Smooth muscle cell (in vitro differentiated cells): ENCODE measurements around the gene SLC38A2. TPM values are rescaled to one million over a fixed set of nuclear protein-coding genes. Genes with fewer than 3 reads are reported as not detected.
"Not testable (repeated sequence)": the region's sequence is repeated elsewhere in the genome, so short reads cannot be mapped to it uniquely, and the experiment has no call there.

Source experiments
- DNase-seq: peaks from one replicate; lab custom pipeline; 2025; ENCODE audit not compliant: unreplicated experiment; lab: John Stamatoyannopoulos, UW
- H2AFZ ChIP-seq: fragments of 200-600 bp; sonication (generic); 2 replicates; pipeline ENCODE4 v1.6.0; 2016; ENCODE audit warnings: antibody characterized with exemption, low read depth, mild to moderate bottlenecking
- H3F3A ChIP-seq: fragments of 200-600 bp; sonication (generic); 2 replicates; pipeline ENCODE4 v1.6.0; 2017; ENCODE audit warnings: antibody characterized with exemption, low read depth
- H3K27ac ChIP-seq: fragments of 200-600 bp; sonication (generic); 2 replicates; pipeline ENCODE4 v1.5.1; 2016; ENCODE audit warnings: low read depth, mild to moderate bottlenecking
- H3K27me3 ChIP-seq: fragments of 200-600 bp; sonication (generic); 2 replicates; pipeline ENCODE4 v1.6.1; 2016; ENCODE audit warnings: low read depth, mild to moderate bottlenecking
- H3K36me3 ChIP-seq: fragments of 200-600 bp; sonication (generic); 2 replicates; pipeline ENCODE4 v1.5.1; 2016; ENCODE audit warnings: low read depth
- H3K4me1 ChIP-seq: fragments of 200-600 bp; sonication (generic); 2 replicates; pipeline ENCODE4 v1.5.1; 2016; ENCODE audit warnings: low read depth
- H3K4me2 ChIP-seq: fragments of 200-600 bp; sonication (generic); 2 replicates; pipeline ENCODE4 v1.6.0; 2016; ENCODE audit warnings: mild to moderate bottlenecking
- H3K4me3 ChIP-seq: fragments of 200-600 bp; sonication (generic); 2 replicates; pipeline ENCODE4 v1.5.1; 2016; ENCODE audit warnings: mild to moderate bottlenecking
- H3K79me2 ChIP-seq: fragments of 200-600 bp; sonication (generic); 2 replicates; pipeline ENCODE4 v1.6.0; 2016; ENCODE audit warnings: low read depth, mild to moderate bottlenecking
- H3K9ac ChIP-seq: fragments of 200-600 bp; sonication (generic); 2 replicates; pipeline ENCODE4 v1.6.0; 2016; ENCODE audit warnings: low read depth
- H3K9me3 ChIP-seq: fragments of 200-600 bp; sonication (generic); replicated peaks from 2 replicates; pipeline ENCODE4 v1.5.1; 2016; ENCODE audit warnings: low read depth
- H4K20me1 ChIP-seq: fragments of 200-600 bp; sonication (generic); 2 replicates; pipeline ENCODE4 v1.6.0; 2016; ENCODE audit warnings: low read depth
- CTCF ChIP-seq: fragments of 200-600 bp; sonication (generic); IDR thresholded peaks from 2 replicates; pipeline ENCODE4 v1.5.1; 2017; ENCODE audit warnings: borderline replicate concordance, mild to moderate bottlenecking, antibody characterized with exemption; ENCODE audit not compliant: insufficient read depth, poor library complexity, severe bottlenecking
- WGBS: methylation state at CpG from one replicate; pipeline ENCODE4 v1.1.7; 2016; ENCODE audit warnings: low lambda C conversion rate; 5-methylcytosine and 5-hydroxymethylcytosine counted together
- polyA plus RNA-seq: library from polyadenylated mRNA; unstranded; fragments of >200 nt; fragmentation: Nextera tagmentation; extraction: Ambion mirVana; gene quantifications from 2 replicates; pipeline ENCODE4 v1.2.1, GENCODE V29; 2016
- total RNA-seq: library from RNA; depleted of rRNA; stranded (reverse); fragments of >200 nt; gene quantifications from 2 replicates; pipeline ENCODE4 v1.2.3, GENCODE V29; 2014

SLC38A2 gene
- total and polyA plus RNA-seq, 2 experiments from 2014 or later: 262 to 1,127 TPM

- 17% methylated on average over 3 of the region's 3 CpGs for WGBS
- Histone ChIP-seq H3K4me3 (peak overlapping the region; percentile 11), H3K27ac (peak overlapping the region; percentile 66)
Observed at GRCh38 chr12:46402941-46403718, 30.6 kb upstream of the SLC38A2 start.

GRCh38 chr12:46402451-46402850 is 29.9 kb upstream of the SLC38A2 start:
- H3K4me3 ChIP-seq: peak overlapping the region; percentile 11
- H3K27me3 ChIP-seq: no peaks in the 10 kb centered on the region
- H3K4me1 ChIP-seq: peaks cover 33% of the 10 kb centered on the region
- peak overlapping the region; percentile 79 for H3K4me2 ChIP-seq
- no peak overlapping the region for H2AFZ ChIP-seq
- peak overlapping the region; percentile 66 for H3K27ac ChIP-seq
- H4K20me1 ChIP-seq: no peaks in the 10 kb centered on the region
- H3K36me3 ChIP-seq: no peaks in the 10 kb centered on the region
- no peaks in the 10 kb centered on the region for H3K79me2 ChIP-seq
- WGBS: 4% methylated on average over 2 of the region's 2 CpGs
- H3F3A ChIP-seq: peaks cover 50% of the 10 kb centered on the region
- TF ChIP-seq CTCF: no peak
- H3K9me3 ChIP-seq: no peaks in the 10 kb centered on the region
- no peak for DNase-seq
- no peak overlapping the region for H3K9ac ChIP-seq

More at GRCh38 chr12:46402941-46403718, 30.6 kb upstream of the SLC38A2 start:
- H3F3A ChIP-seq: peaks cover 50% of the 10 kb centered on the region
- H2AFZ ChIP-seq: no peak overlapping the region
- no peaks in the 10 kb centered on the region for H3K27me3 ChIP-seq
- H3K4me1 ChIP-seq: peaks cover 33% of the 10 kb centered on the region
- no peaks in the 10 kb centered on the region for H3K79me2 ChIP-seq
- no peaks in the 10 kb centered on the region for H4K20me1 ChIP-seq
- no peak for TF ChIP-seq CTCF
- no peaks in the 10 kb centered on the region for H3K9me3 ChIP-seq
- DNase-seq: no peak
- H3K4me2 ChIP-seq: peak overlapping the region; percentile 79
- no peak overlapping the region for H3K9ac ChIP-seq
- no peaks in the 10 kb centered on the region for H3K36me3 ChIP-seq

GRCh38 chr12:46401662-46402061 is 29.1 kb upstream of the SLC38A2 start:
- Histone ChIP-seq H3F3A (peaks cover 50% of the 10 kb centered on the region), H3K27me3 (no peaks in the 10 kb centered on the region), H2AFZ (no peak overlapping the region), H3K4me2 (peak overlapping the region; percentile 79), H3K79me2 (no peaks in the 10 kb centered on the region), H3K36me3 (no peaks in the 10 kb centered on the region), H3K9me3 (no peaks in the 10 kb centered on the region), H3K4me3 (no peak overlapping the region), H3K27ac (peak overlapping the region; percentile 66), H4K20me1 (no peaks in the 10 kb centered on the region), H3K9ac (no peak overlapping the region), H3K4me1 (peaks cover 33% of the 10 kb centered on the region)
- peak; percentile 5 for TF ChIP-seq CTCF
- 34% methylated on average over 4 of the region's 4 CpGs for WGBS
- no peak for DNase-seq

- no peak overlapping the region for H2AFZ ChIP-seq
- TF ChIP-seq CTCF: no peak
- no peaks in the 10 kb centered on the region for H3K36me3 ChIP-seq
- no peak overlapping the region for H3K27ac ChIP-seq
- no peaks in the 10 kb centered on the region for H3K27me3 ChIP-seq
- no peak for DNase-seq
- no peak overlapping the region for H3K9ac ChIP-seq
- peaks cover 45% of the 10 kb centered on the region for H3F3A ChIP-seq
- H3K79me2 ChIP-seq: no peaks in the 10 kb centered on the region
- H3K9me3 ChIP-seq: no peaks in the 10 kb centered on the region
- peaks cover 29% of the 10 kb centered on the region for H3K4me1 ChIP-seq
- H3K4me2 ChIP-seq: no peak overlapping the region
- no peaks in the 10 kb centered on the region for H4K20me1 ChIP-seq
- WGBS: 87% methylated on average over 2 of the region's 2 CpGs
- H3K4me3 ChIP-seq: no peak overlapping the region
Observed at GRCh38 chr12:46400406-46400805, 27.8 kb upstream of the SLC38A2 start.

- H3K9ac ChIP-seq, H3K79me2 ChIP-seq, H3K36me3 ChIP-seq, H3K4me2 ChIP-seq, H3K27me3 ChIP-seq, H3K9me3 ChIP-seq, H4K20me1 ChIP-seq, DNase-seq, H2AFZ ChIP-seq, H3K27ac ChIP-seq, H3K4me3 ChIP-seq: not testable (repeated sequence)
- peaks cover 37% of the 10 kb centered on the region for H3F3A ChIP-seq
- WGBS: 96% methylated on average over 6 of the region's 6 CpGs
- peaks cover 30% of the 10 kb centered on the region for H3K4me1 ChIP-seq
Observed at GRCh38 chr12:46399461-46400248, 27.1 kb upstream of the SLC38A2 start.
